Measurements from ENCODE around the gene PAM.
A peak's percentile ranks its signal among the peaks of the same experiment; 100 is the strongest.

The PAM gene

GRCh38 chr5:102782217-102782872 lies 27.2 kb downstream of the PAM start:
- no peak for FAIRE-seq

DNA sequence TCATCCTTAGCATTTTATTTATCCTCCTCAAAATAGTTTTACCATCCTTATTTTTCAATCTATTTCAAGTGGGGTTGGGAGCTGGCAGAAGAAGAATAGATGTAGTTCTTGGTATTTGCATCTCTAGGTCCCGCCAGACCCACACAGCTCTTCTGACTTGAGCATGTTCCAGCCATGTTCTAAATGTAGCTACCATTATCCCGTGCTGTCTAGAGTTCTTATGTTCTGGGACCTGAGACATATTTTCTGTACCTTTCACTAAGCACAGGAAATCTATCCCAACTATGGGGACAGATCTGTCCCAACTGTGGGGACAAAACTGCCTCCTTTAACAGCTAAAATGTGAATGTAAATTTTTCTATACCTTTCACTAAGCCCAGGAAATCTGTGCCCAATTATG lies 32.0 kb downstream of the PAM start:
- no peak for FAIRE-seq

GRCh38 chr5:102788788-102789187 lies 33.7 kb downstream of the PAM start:
- no peak for FAIRE-seq

GRCh38 chr5:102789469-102789868 lies 34.4 kb downstream of the PAM start:
- no peak for FAIRE-seq

DNA sequence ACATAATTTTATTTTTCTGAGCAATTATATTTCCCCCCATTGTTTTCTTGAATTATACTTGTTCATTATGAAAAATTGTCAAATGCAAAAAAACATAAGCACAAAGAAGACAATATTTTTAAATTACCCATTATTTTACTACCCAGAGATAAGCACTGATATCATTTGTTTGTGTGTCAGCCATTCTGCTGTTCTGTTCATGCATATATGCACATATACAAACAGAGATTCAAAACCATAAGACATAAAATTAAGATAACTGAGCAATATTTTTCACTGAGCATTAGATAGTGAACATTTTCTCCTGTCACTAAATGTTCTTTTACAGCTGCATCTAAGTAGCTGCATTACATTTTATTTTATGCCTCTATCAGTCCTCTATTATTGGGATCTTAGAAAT lies 35.6 kb downstream of the PAM start:
- no peak for FAIRE-seq

- FAIRE-seq: no peak
Measured at GRCh38 chr5:102792705-102793104, 37.6 kb downstream of the PAM start.

GRCh38 chr5:102794047-102794446 lies 38.9 kb downstream of the PAM start:
- FAIRE-seq: no peak

GRCh38 chr5:102794677-102795331 lies 39.7 kb downstream of the PAM start:
- FAIRE-seq: no peak

GRCh38 chr5:102795526-102795925 lies 40.4 kb downstream of the PAM start:
- FAIRE-seq: peak; percentile 74

GRCh38 chr5:102796009-102796408 lies 40.9 kb downstream of the PAM start:
- FAIRE-seq: no peak

DNA sequence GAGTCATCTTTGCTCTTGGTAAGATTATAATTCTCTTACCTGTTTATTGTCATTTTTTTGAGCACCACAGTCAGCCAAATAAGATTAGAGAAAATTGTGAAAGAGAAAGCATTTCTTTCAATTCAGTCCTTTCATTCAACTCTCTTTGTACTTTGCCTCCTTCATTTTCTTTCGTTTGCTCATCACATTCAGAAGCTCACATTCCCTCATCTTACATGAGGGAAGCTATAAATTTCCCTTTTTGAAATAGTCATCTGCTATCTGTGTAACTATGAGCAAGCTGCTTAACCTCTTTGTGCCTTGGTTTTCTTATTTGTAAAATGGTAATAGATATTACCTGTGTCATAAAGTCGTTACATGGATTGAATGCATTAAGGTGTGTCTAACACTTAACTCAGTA lies 41.4 kb downstream of the PAM start:
- no peak for FAIRE-seq

DNA sequence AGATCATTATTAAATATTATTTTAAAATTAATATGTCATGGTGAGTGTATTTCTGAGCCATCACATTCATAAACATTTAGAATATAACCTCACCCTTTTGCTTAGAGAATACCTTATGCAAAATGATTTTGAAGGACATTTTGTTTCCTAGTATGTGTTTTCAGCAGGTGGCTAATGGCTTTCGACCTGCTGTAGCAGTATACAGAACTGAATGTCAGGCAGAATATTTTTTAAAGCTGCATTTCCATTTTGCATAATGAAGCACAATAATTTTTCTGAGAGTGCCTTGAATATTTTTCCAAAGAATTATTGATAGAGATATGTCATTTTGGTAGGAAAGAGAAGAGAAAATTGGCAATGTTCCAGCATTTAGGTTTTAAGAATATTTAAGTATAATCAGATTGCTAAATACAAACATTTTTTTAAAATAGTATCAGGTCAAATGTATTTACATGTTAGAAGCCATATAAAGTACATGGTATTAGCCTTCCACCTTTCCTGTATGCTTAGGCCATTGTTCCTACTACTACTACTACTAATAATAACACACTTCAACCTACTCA lies 42.3 kb downstream of the PAM start:
- FAIRE-seq: no peak

- FAIRE-seq: no peak
Measured at GRCh38 chr5:102798104-102798785, 43.1 kb downstream of the PAM start.

GRCh38 chr5:102799017-102799416 lies 43.9 kb downstream of the PAM start:
- no peak for FAIRE-seq

DNA sequence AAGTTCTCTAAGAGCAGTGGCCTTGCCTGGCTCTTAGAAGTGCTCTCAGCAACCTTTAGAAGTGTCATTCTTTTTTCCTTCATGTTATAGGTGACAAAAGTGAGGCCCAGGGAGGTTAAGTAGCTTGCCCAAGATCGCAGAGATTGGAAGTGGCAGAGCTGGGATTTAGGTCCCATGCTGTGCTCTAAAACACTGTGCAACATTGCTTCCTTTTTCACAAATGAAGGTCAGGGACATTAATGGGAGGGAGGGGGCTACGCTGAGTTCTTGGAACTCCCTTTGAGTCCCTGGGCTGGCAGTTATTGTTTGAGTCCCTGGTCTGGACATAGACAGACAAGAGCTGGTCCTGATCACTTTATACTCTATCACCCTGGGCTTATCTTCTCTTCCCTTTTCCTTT lies 45.3 kb downstream of the PAM start:
- no peak for FAIRE-seq

DNA sequence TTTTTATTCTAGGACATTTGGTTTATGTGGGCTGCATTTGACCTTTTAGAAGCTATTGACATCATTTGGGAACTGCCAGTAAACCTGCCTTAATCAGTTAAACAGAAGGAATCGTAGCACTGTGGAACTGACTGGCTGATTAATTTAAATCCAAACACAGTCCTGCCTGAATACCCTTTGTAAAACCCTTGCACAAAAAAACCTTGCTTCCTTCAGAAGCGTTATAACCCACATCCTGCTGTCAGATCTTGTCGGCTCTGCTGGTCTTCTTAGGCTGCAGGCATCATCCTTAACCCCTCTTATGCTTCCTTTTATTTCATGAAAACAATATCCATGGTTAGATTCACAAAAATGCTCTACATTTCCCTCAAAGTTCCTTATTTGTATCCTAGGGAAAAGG lies 46.3 kb downstream of the PAM start:
- FAIRE-seq: no peak

DNA sequence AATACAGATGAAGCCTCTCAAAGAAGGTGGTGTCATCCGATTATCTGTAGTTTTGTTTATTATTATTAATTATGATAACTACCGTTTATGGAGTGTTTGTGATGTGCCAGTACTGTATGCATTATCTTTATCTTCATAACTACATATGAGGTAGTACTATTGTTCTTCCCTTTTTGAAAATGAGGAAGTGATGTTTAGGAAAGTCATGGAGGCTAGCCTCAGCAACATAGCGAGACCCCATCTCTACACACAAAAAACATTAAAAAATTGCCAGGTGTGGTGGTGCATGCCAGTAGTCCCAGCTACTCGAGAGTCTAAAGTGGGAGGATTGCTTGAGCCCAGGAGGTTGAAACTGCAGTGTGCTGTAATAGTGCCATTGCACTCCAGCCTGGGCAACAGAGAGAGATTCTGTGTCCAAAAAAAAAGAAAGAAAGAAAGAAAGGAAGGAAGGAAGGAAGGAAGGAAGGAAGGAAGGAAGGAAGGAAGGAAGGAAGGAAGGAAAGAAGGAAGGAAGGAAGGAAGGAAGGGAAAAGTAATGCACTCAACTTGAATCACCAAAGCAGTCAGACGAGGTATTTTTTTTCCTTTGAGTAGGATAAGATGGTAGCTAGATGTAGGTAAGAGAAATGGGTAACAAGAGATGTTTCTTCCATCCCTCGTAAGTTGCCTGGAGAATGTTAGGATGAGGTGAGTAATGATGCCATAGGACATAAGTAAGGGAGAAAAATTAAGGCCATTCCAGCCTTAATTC lies 47.8 kb downstream of the PAM start:
- FAIRE-seq: no peak

DNA sequence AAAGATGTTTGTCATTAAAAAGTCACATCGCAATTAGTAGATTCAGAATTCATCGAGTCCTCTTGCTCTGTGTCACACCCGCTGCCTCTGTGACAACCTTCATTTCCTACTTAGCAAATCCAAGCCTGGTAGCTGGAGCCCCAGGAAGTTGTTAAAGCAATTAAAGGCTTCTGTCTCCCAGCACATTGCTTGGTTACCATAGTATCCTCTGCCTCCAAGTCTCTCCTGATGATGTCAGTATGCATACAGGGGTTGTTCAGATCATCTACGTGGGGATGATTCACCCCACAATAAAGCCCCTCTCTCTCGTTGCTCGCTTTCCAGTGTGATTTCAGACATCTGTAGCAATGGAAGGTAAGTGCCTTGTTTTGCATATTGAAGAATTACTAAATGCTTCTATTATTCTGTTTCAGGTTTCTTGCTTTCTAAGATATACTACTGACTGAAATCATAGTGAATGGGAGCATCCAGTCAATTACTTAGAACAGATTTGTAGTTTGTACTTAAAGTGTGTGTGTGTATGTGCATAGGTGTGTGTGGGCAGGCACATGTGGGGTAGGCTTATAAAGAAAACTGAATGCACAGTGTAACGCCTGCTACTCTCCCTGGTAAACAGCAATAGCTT lies 52.9 kb downstream of the PAM start:
- FAIRE-seq: no peak

GRCh38 chr5:102809033-102809432 lies 53.9 kb downstream of the PAM start:
- FAIRE-seq: no peak

- no peak for FAIRE-seq
Measured at GRCh38 chr5:102811972-102812371, 56.9 kb downstream of the PAM start.

- FAIRE-seq: no peak
Measured at GRCh38 chr5:102813740-102814139, 58.6 kb downstream of the PAM start.

GRCh38 chr5:102815084-102815483 lies 60.0 kb downstream of the PAM start:
- FAIRE-seq: no peak
